ENCODE results near the gene CLIC1. TPM values are rescaled to one million over a fixed set of nuclear protein-coding genes. Genes with fewer than 3 reads are reported as not detected.

The CLIC1 gene
- total RNA-seq, 1 experiment from 2014 or later: 914 TPM

GRCh38 chr6:31702819-31703716, 33.3 kb downstream of the CLIC1 start, which contains the start of gene ABHD16A:
ABHD16A (minus strand) TSS chr6:31703324; CDS start chr6:31703281, 43 bp downstream.
- peak; percentile 98 for DNase-seq (ENCODE audit: low spot score)

DNA sequence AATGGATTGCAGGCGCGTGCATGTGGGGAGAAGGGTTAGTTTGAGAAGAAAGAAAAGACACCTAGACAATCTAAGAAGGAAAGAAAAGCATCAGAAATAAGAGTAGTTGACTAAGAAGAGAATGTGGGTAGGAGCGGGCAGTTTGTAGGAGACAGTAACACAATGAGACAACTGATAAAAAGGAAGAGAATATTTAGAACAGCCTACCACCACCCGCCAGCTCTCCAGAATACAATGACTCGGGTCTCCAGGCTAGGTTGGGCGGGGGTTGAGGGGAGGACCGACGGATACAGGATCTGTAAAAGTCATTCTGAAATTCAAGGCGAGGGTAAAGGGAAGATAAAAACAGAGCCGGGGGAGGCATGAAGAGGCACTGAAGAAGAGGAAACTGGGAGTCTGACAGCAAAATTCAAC, 33.9 kb downstream of the CLIC1 start:
- no peak for DNase-seq (ENCODE audit: low spot score)

GRCh38 chr6:31701666-31702404, 34.5 kb downstream of the CLIC1 start:
- no peak for DNase-seq (ENCODE audit: low spot score)

- DNase-seq (ENCODE audit: low spot score): no peak
Measured at GRCh38 chr6:31700740-31701401, 35.5 kb downstream of the CLIC1 start.

DNA sequence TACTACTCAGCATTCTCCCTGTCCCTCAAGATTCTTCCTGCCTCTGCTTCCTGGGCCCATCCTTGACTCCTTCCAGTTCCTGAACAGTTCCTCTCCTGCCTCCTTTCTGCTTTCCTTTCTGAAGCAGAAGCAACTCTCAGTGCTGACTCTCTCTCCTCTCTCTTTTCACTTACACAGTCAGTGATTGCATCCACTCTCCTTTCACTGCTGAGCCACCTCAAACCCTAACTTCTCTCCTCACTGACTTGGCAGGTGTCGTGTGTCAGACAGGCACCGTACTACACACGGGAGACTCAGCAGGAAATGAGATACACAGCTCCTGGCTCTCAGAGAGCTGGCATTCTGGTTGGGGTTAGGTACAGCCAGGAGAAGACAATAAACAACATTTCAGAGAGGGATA, 38.8 kb downstream of the CLIC1 start:
- DNase-seq (ENCODE audit: low spot score): no peak

DNA sequence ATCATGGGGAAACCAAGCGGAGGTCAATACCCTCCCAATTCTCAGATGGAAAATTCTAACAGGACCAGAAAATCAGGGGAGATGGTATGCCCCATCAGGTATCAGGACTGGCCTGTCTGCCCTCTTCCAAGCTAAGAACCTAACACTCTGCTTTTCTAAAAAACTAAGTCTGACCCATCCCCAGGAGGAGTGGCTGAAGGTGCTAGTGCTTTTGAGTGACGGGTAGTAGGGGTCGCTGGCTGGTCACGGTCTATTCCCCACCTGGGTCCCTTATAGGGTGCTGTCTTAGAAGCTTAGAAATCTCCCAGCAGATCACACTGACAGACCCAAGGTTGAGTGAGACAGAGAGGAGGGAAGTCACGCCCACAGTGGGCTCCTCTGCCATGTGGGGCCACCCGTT, 42.8 kb downstream of the CLIC1 start:
- DNase-seq (ENCODE audit: low spot score): no peak

DNA sequence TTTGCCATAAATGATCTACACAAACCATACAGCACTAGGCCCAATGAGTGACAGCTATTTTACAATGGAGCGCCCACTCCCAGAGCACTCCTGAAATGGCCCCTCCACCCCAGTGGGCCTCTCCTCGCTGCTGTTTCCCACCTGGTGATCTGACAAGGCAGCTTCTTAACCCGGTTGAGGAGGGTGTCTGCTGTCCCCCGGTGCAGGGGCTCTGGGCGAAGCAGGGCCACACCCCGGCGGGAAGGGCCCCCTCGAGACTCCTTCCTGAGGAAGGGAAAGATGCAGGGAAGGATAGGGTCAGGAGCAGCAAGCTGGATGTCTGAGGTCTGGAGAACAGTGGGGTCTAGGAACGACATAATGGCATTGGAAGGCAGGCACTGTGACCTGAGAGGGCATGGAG, 43.4 kb downstream of the CLIC1 start:
- no peak for DNase-seq (ENCODE audit: low spot score)

DNA sequence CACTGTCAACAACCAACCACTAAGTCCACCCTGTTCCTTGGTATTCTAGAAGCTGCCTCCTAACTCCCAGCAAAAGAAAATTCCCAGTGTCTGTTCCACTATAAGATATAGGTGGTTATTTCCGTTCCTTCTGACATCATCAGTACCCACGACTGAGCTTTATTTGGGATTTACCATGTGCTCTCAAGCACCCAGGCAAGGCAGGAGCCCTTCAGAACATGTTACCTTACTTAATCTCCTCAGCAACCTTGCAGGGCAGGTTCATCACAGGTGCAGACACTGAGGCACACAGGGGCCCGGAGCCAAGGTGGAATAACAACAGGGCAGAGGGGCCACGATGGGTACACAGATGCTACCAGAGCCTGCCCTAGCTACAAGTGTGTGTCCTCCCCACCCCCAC, 44.0 kb downstream of the CLIC1 start:
- no peak for DNase-seq (ENCODE audit: low spot score)

DNA sequence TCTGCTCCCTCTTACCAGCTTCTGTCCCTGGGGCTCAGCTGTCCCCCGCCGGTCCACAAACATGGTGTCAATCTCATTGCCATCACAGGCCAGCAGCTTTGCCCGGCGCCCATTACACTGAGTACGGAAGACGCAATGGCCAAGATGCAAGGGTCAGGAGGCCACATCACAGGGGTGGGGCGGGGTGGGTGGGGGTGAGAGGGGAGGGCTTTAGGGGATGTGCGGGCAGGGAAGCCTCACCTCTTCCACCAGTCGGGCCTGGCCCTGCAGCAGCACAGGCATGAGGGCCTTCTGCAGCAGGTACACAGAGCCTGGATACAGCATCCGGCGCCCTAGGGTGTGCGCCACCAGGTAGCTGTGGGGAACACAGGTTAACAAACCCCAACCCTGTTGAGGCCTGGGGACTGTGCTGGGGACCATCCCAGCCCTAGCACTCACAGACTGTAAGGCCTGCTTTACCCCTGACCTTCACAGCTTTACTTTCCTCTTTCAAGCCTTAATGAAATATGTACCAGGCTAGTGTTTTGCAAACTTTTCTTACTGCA, 44.7 kb downstream of the CLIC1 start:
- no peak for DNase-seq (ENCODE audit: low spot score)

DNA sequence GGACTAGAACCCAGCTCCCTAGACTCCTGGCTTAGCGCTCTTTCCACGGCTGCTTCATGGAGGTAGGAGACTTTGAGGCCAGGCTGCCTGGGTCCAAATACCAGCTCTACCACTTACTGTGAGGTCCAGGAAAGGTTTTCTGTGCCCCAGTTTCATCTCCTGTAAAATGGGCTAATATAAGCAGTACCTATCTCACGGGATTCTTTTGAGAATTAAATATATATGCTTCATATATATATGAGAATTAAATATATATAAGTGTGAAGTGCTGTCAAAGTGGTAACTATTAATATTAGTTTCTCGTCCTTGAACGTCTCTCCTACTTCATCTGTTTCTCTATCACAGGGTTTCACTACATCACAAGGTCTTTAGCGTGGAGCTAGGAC, 45.3 kb downstream of the CLIC1 start:
- DNase-seq (ENCODE audit: low spot score): no peak

GRCh38 chr6:31690231-31691077, 45.9 kb downstream of the CLIC1 start:
- DNase-seq (ENCODE audit: low spot score): peak; percentile 39

GRCh38 chr6:31689249-31690110, 46.9 kb downstream of the CLIC1 start:
- DNase-seq (ENCODE audit: low spot score): no peak

DNA sequence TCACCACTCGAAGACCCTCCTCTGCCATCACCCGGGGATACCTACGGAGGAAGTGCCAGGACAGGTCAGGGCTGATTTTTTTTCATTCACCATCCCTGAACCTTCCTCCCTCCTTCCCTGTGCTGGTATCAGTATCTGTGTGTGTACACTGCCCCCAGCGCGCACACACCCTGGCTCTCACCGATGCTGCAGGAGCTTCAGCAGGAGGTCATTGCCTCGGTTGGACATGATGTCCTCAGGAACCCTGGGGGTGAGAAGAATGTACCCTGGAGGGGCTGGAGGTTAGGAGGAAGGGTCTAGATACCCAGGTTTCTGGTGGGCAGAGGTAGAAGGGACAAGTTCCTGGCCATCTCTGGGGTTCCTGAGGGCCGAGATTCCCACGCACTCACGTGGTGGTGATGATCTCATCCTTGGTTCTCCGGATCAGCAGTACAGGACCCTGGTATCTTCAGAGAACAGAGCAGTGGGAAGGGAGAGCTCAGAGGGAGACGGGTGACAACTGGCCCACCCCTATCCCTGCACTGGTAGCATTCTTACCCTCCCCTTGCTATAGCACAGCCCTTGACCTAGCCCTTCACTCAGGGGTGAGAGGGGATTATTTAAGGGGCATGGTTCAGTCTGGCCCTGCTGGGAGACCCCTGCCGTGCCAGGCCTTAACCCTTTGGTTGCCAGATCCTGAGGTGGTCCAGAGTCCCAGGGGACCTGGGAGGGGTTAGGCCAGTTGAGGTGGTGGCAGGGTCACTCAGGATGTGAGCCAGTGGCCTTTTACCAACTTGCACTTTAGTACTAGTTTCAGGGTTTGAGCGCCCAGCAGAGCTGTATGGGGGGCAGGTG, 48.3 kb downstream of the CLIC1 start:
- no peak for DNase-seq (ENCODE audit: low spot score)

GRCh38 chr6:31687321-31687720, 49.0 kb downstream of the CLIC1 start:
- no peak for DNase-seq (ENCODE audit: low spot score)

DNA sequence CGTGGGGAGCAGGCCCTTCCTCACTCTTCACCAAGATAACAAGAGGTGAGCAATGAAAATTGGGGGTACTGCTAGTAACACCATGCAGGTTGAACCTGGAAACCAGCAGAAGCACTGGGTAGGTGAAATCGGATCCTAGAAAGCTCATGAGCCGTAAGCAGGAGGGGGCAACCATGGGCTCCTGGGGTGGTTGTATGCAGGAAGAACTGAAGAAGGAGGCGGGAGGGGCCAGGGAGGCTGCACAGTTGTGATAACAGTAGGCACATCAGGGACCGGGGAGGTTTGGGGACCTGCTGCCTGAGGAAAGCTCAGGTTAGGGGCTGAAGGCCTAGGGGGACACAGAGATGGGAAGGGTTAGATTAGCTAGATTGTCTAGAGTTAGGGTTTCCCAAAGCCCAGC, 49.8 kb downstream of the CLIC1 start:
- DNase-seq (ENCODE audit: low spot score): no peak

- DNase-seq (ENCODE audit: low spot score): no peak
Measured at GRCh38 chr6:31683591-31683990, 52.7 kb downstream of the CLIC1 start.

GRCh38 chr6:31681135-31681671, 55.1 kb downstream of the CLIC1 start:
- peak; percentile 68 for DNase-seq (ENCODE audit: low spot score)

Measured in HT-29 (cell line).